Measurements from ENCODE around the gene THSD4.

The THSD4 gene

GRCh38 chr15:71529361-71529760, 414.1 kb downstream of the THSD4 start:
- Histone ChIP-seq H4K20me1 (ENCODE audit: insufficient read depth, low read length, poor library complexity, severe bottlenecking) (no peaks in the 10 kb centered on the region), H3K9ac (ENCODE audit: low read depth, low read length, poor library complexity, severe bottlenecking) (no peak overlapping the region), H3K9me3 (ENCODE audit: insufficient read depth, low read depth, low read length) (no peaks in the 10 kb centered on the region), H3K9me2 (replicated peaks; ENCODE audit: low read depth, low read length) (no peaks in the 10 kb centered on the region), H3K4me3 (ENCODE audit: low read length, poor library complexity, severe bottlenecking) (no peak overlapping the region), H3K36me3 (ENCODE audit: insufficient read depth, low read length) (no peaks in the 10 kb centered on the region), H2AFZ (ENCODE audit: low read length) (no peak overlapping the region), H3K79me2 (ENCODE audit: insufficient read depth, low read length) (no peaks in the 10 kb centered on the region), H3K27me3 (ENCODE audit: insufficient read depth, low read length, poor library complexity, severe bottlenecking) (no peaks in the 10 kb centered on the region), H3K4me1 (ENCODE audit: insufficient read depth, low read length, poor library complexity, severe bottlenecking) (no peaks in the 10 kb centered on the region), H3K4me2 (ENCODE audit: low read depth, low read length, poor library complexity, severe bottlenecking) (no peak overlapping the region), H3F3A (ENCODE audit: low read depth) (no peaks in the 10 kb centered on the region)
- TF ChIP-seq CTCF (conservative IDR thresholded peaks at IDR 0.05; ENCODE audit: low read length) (no peak), EZH2phosphoT487 (IDR thresholded peaks at IDR 0.05; ENCODE audit: borderline replicate concordance) (no peak)

- H3K27me3 ChIP-seq (ENCODE audit: insufficient read depth, low read length, poor library complexity, severe bottlenecking) = no peaks in the 10 kb centered on the region
- no peaks in the 10 kb centered on the region for H3K9me2 ChIP-seq (replicated peaks; ENCODE audit: low read depth, low read length)
- H3K36me3 ChIP-seq (ENCODE audit: insufficient read depth, low read length) = no peaks in the 10 kb centered on the region
- TF ChIP-seq EZH2phosphoT487 (IDR thresholded peaks at IDR 0.05; ENCODE audit: borderline replicate concordance) (no peak), CTCF (conservative IDR thresholded peaks at IDR 0.05; ENCODE audit: low read length) (no peak)
- no peaks in the 10 kb centered on the region for H3K4me1 ChIP-seq (ENCODE audit: insufficient read depth, low read length, poor library complexity, severe bottlenecking)
- no peak overlapping the region for H3K4me2 ChIP-seq (ENCODE audit: low read depth, low read length, poor library complexity, severe bottlenecking)
- no peaks in the 10 kb centered on the region for H3K79me2 ChIP-seq (ENCODE audit: insufficient read depth, low read length)
- H4K20me1 ChIP-seq (ENCODE audit: insufficient read depth, low read length, poor library complexity, severe bottlenecking) = no peaks in the 10 kb centered on the region
- H2AFZ ChIP-seq (ENCODE audit: low read length) = no peak overlapping the region
- H3K9ac ChIP-seq (ENCODE audit: low read depth, low read length, poor library complexity, severe bottlenecking) = no peak overlapping the region
- no peaks in the 10 kb centered on the region for H3K9me3 ChIP-seq (ENCODE audit: insufficient read depth, low read depth, low read length)
- no peaks in the 10 kb centered on the region for H3F3A ChIP-seq (ENCODE audit: low read depth)
- no peak overlapping the region for H3K4me3 ChIP-seq (ENCODE audit: low read length, poor library complexity, severe bottlenecking)
These were observed 414.8 kb downstream of the THSD4 start for GRCh38 chr15:71530116-71530515.

GRCh38 chr15:71532994-71533393, 417.7 kb downstream of the THSD4 start:
- no peak overlapping the region for H3K4me2 ChIP-seq (ENCODE audit: low read depth, low read length, poor library complexity, severe bottlenecking)
- no peaks in the 10 kb centered on the region for H3K4me1 ChIP-seq (ENCODE audit: insufficient read depth, low read length, poor library complexity, severe bottlenecking)
- H4K20me1 ChIP-seq (ENCODE audit: insufficient read depth, low read length, poor library complexity, severe bottlenecking) = no peaks in the 10 kb centered on the region
- H3K27me3 ChIP-seq (ENCODE audit: insufficient read depth, low read length, poor library complexity, severe bottlenecking) = no peaks in the 10 kb centered on the region
- H3K9ac ChIP-seq (ENCODE audit: low read depth, low read length, poor library complexity, severe bottlenecking) = no peak overlapping the region
- H2AFZ ChIP-seq (ENCODE audit: low read length) = no peak overlapping the region
- no peaks in the 10 kb centered on the region for H3K9me2 ChIP-seq (replicated peaks; ENCODE audit: low read depth, low read length)
- no peaks in the 10 kb centered on the region for H3K79me2 ChIP-seq (ENCODE audit: insufficient read depth, low read length)
- no peak overlapping the region for H3K4me3 ChIP-seq (ENCODE audit: low read length, poor library complexity, severe bottlenecking)
- H3F3A ChIP-seq (ENCODE audit: low read depth) = no peaks in the 10 kb centered on the region
- H3K36me3 ChIP-seq (ENCODE audit: insufficient read depth, low read length) = no peaks in the 10 kb centered on the region
- TF ChIP-seq EZH2phosphoT487 (IDR thresholded peaks at IDR 0.05; ENCODE audit: borderline replicate concordance) (no peak), CTCF (conservative IDR thresholded peaks at IDR 0.05; ENCODE audit: low read length) (peak; percentile 92)
- no peaks in the 10 kb centered on the region for H3K9me3 ChIP-seq (ENCODE audit: insufficient read depth, low read depth, low read length)

All from Loucy (cell line).